CD4-positive, alpha-beta T cell treated with Interleukin-4 for 4 hours (primary cell): ENCODE results near the gene EPSTI1.
"Not testable (repeated sequence)": the region's sequence is repeated elsewhere in the genome, so short reads cannot be mapped to it uniquely, and the experiment has no call there.

Source experiments
- DNase-seq: peaks from one replicate; pipeline ENCODE4 v3.0.0-alpha.2; 2020

EPSTI1 gene, protein sequence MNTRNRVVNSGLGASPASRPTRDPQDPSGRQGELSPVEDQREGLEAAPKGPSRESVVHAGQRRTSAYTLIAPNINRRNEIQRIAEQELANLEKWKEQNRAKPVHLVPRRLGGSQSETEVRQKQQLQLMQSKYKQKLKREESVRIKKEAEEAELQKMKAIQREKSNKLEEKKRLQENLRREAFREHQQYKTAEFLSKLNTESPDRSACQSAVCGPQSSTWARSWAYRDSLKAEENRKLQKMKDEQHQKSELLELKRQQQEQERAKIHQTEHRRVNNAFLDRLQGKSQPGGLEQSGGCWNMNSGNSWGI

GRCh38 chr13:42991898-42992763 is at the start of gene EPSTI1:
Gene EPSTI1 (minus strand): TSS chr13:42992241. CDS start chr13:42992165, 76 bp downstream.
- DNase-seq: peak; percentile 81

- no peak for DNase-seq
Measured at GRCh38 chr13:43041369-43041921, 49.4 kb upstream of the EPSTI1 start.

GRCh38 chr13:43040581-43041368 is 48.7 kb upstream of the EPSTI1 start:
- DNase-seq: not testable (repeated sequence)

- no peak for DNase-seq
Measured at GRCh38 chr13:43039966-43040365, 47.9 kb upstream of the EPSTI1 start.

DNA sequence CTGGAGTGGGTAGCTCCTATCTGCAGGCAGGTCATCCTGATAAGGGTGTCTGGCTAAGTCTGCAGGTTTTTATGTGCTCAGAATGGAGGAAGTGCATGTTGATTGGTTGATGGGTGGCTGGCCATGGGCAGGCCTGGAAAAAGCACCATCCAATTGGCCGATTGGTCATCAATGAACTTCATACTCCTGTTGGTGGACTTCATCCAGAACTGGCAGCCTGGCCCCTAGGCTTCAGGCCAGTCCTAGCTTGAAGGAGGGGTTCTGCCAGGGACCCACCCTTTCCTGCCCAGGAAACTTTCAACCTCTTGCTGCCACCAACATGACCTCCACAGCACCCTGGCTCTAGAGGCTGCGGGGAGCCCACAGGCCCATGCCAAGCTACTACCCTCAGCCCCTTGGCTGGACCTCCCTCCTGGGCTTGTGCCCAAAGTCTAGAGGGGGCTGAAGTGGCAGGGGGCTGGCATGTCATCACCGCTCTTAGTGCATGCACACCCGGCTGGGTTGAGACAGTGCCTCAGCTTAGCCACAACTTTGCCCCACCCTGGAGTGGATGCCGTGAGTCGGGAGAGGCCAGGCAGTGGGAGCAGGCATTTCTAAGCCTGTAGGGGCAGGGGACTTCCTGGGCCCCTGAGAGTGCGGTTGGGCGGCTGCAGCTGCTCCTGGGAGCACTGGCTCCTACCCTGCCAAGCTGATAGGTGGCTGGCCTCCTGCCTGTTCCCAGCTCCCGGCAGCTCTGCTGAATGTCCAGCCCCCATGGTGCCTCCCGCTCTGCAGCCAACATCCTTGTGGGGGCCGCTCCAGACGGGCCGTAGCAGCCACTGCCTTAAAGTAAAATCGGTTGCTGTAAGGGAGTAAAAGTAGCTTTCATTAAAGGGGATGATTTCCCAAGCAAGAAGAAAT is 44.6 kb upstream of the EPSTI1 start:
- DNase-seq: no peak

DNA sequence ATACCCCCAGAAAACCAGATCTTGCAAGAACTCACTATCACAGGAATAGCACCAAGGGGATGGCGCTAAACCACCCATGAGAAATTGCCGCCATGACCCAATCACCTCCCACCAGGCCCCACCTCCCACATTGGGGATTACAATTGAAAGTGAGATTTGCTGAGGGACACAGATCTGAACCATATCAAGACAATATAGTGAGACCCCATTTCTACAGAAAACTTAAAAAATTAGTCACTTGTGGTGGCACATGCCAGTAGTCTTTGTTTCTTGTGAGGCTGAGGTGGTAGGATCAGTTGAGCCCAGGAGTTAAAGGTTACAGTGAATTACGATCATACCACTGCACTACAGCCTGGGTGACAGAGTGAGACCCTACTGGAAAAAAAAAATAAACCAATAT is 41.0 kb upstream of the EPSTI1 start:
- DNase-seq: no peak

- DNase-seq: no peak
Measured at GRCh38 chr13:43031881-43032280, 39.8 kb upstream of the EPSTI1 start.

GRCh38 chr13:43030548-43030947 is 38.5 kb upstream of the EPSTI1 start:
- no peak for DNase-seq

DNA sequence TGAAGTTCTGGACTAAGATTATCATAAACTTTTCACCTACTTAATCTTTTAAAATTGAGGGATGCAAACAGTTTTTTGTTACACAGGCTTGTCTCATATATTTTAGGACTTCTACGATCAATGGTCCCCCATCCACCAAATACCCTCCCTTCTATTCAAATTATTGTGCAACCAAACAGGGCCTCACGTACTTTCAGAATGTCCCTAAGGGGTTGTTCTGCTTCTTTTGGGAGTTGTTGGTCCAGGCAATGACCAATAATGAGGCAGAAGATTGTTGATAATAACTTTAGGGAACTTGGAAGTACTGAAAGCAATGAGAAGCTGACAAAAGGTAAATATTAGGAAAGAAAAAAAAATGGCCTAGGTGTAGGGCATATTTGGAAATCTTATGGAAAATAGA is 34.2 kb upstream of the EPSTI1 start:
- no peak for DNase-seq

DNA sequence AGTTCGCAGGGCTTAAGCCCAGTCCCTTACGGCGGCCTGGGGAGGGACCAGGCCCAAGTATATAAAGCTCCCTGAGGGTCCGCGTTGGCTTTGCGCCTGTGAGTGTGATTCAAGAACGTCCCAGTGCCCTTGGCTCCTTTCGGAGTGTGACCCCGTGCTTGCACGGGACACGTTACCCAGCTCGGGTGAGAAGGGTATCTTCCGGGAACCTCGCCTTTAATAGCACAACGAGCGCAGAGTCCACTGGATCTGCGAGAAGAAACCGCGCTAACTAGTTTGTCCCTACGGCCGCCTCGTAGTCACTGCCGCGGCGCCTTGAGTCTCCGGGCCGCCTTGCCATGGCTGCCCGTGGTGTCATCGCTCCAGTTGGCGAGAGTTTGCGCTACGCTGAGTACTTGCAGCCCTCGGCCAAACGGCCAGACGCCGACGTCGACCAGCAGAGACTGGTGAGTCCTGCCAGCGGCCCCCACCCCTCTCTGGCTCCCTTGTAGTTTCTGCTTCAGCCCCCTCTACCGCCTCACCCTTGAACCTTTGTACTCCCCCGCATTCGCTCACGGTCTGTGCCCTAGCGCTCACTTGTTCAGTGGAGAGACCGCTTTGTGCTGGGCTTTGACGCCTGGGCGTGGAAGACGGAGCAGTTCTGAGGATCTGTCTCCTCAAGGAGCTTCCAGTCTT is 31.4 kb upstream of the EPSTI1 start, which contains the start of gene DNAJC15:
Gene DNAJC15, plus strand, starts transcription at position 298 of the 675 bp plus-strand sequence. Its CDS starts 41 bp downstream, at position 339.
- peak; percentile 79 for DNase-seq

DNA sequence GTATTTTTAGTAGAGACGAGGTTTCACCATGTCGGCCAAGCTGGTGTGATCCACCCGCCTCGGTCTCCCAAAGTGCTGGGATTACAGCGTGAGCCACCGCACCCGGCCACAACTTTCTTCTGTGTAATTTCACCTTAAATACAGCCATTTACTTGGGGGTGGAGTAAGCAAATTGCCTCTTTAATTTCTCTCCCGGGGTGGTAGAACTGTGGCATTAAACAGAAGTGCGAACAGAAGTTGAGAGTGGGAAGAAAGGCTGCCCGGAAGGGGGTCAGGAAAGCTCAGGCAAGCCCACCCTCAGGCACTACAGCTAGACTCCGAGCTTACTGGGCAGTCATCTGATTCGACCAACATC is 30.9 kb upstream of the EPSTI1 start:
- DNase-seq: no peak

DNA sequence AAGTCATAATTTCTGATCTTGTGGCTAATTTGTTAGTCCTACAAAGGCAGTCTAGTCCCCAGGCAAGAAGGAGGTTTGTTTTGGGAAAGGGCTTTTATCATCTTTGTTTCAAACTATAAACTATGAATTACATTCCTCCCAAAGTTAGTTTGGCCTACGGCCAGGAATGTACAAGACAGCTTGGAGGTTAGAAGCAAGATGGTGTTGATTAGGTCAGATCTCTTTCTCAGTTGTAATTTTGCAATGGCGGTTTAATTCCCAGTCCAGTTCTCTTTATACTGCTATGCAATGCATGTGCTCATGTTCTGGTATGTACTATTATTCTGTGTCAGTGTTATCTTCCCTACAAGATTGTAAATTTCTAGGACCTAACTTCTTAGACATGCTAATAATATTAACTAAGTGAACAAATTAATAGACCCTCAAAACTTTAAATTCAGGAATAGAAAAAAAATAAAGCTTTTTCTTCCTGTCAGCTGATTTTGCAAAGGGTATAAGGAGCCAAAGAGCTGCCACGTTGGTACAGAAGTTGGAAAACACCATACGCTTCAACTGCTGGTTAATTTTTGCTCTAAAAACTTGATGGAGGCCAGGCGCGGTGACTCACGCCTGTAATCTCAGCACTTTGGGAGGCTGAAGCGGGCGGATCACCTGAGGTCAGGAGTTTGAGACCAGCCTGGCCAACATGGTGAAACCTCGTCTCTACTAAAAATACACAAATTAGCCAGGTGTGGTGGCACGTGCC is 30.1 kb upstream of the EPSTI1 start:
- no peak for DNase-seq

DNA sequence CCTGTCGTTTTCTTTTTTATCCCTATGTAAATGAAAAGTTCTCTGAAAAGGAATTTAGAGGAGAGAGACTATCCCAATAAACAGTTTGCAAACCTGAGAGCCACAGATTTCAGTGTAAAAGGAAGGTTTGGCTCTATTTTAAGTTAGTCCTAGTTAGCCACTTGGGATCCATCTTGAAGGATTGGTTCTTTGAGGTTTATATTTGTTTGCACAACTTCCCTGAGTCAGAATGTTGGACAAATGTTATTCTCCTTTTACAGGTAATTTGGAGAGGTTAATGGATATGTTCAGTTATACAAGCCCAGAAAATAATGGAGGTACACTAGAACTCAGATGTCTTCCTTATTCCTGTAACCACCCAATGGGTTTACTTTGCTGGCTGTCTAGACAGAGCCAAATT is 28.8 kb upstream of the EPSTI1 start:
- DNase-seq: no peak

- DNase-seq: no peak
Measured at GRCh38 chr13:43019811-43020210, 27.8 kb upstream of the EPSTI1 start.

GRCh38 chr13:43016226-43016625 is 24.2 kb upstream of the EPSTI1 start:
- DNase-seq: no peak

- no peak for DNase-seq
Measured at GRCh38 chr13:43014162-43014561, 22.1 kb upstream of the EPSTI1 start.

- no peak for DNase-seq
Measured at GRCh38 chr13:43009506-43009905, 17.5 kb upstream of the EPSTI1 start.

GRCh38 chr13:43008596-43008995 is 16.6 kb upstream of the EPSTI1 start:
- no peak for DNase-seq

DNA sequence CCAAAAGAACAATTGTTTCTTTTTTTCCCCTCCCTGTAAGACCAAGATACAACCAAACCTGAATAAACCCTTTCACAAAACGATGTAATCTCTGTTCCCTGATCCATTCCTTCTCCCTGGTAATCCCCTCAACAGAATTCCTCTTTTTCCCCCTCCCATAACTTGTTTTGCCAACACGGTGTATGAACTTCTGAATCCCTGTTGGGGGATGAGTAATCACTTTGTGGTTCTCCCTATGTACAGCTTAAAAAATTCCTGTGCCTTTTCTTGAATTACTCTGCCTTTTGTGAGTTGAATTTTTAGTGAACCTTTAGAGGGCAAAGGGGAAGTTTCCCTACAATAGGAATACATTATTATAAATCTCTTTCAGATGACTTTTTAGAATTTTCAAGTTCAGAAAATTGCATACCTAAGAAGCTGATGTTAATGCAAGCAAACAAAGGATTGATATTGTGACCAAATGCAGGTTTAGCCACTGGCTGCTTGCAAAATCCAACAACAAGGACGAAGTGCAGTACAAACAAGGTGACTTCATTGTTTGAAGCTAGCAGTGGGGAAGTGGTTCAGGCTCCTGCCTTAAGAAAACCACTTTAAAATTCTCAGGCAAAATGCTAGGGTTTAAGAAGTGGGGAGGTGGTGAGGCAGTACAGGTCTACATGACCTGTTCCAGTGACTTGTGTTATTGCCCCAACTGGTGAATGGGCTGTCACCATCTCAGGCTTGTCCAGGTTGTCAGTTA is 15.0 kb upstream of the EPSTI1 start:
- DNase-seq: no peak
